HG03139 (cell line): ENCODE measurements around the gene TAS2R16.
"Not testable (repeated sequence)": the region's sequence is repeated elsewhere in the genome, so short reads cannot be mapped to it uniquely, and the experiment has no call there.

Experiments used
- ATAC-seq: cut with Tn5 transposase; IDR thresholded peaks from one replicate; pipeline ENCODE4 v1.9.1; 2021; ENCODE audit not compliant: unreplicated experiment

The TAS2R16 gene

DNA sequence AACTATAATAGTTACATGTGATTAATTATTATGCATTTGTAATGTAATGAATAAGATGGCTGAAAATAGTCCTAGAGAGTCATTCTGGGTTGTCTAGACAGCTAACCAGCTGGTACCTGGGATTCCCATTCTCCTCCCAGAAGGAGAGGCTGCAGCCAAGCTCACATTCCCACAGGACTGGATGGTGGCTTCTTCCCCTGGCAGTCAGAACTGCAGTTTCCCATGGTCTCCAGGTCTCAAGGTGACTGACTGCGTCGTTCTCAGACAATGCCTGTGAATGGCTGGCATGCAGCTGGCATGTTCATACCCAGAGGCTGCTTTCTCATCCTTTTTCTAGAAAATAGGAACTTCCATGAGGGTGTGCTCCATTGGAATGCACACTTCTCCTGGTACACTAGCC lies 21.3 kb downstream of the TAS2R16 start:
- ATAC-seq, result no peak

DNA sequence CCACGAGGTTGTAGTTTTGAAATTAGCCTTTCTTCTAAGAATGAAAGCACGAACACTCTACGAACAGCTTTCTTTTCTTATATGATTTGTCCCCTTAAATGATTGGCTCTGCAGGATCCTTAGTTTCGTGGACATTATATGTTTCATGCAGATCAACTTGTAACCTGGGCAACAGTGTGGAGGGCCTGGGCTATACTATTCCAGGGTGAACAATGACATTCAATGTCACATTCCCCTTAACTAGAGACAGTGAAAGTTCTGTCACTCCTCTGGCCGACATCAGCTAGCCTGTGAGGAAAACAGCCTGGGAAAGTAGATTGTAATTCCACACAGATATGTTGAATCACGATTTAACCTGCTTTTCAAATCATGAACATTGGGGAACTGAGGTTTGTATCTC lies 23.4 kb downstream of the TAS2R16 start:
- ATAC-seq, result no peak

DNA sequence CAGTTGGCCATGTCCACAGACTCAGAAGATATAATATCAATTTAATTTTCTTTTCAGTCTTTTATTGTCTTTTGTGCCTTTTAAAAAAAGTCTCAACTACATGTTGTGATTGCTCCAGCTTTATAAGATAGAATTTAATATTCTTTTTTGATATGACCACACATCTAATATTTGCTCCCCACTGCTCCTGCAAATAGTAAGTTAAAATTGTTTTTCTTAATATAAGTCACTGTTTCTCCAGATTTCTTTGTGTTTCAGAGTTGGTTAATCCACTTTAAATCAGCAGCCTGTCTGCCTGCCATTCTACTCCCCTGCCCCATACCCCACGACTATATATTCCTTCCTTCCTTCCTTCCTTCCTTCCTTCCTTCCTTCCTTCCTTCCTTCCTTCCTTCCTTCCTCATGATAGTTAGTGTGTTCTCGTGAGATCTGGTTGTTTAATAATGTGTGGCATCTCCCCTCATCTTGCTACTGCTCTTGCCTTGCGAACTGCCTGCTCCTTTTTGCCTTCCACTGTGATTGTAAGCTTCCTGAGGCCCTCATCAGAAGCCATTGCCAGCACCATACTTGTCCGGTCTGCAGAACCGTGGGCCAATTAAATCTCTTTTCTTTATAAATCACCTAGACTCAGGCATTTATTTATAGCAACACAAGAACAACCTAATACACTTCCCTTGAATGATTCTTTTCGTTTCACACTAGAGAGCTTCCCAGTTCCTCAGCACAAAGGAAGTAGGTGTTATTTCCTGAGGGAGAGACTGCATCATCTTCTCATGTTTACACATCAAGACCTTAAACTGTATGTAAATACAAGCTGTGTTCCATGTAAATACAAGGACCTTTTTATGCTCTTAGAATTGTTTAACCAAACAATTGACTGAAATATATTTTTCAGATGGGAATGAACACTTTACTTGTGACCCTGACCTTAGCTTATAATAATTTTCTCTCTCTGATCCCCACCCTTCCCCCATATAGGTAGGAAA lies 24.5 kb downstream of the TAS2R16 start:
- ATAC-seq, result no peak

DNA sequence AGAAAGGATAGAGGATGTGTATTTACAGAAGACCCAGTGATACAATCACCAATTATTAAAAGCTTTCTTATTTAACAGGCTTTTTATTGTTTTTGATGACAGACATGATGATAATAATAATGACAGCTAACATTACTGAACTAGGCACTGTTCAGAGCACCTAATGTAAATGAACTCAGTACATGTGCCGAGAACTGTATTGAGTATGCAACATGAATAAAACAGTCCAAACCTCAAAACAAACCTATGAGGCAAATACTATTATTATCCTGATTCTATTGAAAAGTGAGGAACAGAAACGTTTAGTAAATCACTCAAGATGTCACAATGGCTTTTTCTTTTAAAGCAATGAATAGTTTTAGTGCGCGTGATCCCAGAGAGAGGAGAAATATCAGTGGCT lies 27.1 kb downstream of the TAS2R16 start:
- ATAC-seq, result no peak

DNA sequence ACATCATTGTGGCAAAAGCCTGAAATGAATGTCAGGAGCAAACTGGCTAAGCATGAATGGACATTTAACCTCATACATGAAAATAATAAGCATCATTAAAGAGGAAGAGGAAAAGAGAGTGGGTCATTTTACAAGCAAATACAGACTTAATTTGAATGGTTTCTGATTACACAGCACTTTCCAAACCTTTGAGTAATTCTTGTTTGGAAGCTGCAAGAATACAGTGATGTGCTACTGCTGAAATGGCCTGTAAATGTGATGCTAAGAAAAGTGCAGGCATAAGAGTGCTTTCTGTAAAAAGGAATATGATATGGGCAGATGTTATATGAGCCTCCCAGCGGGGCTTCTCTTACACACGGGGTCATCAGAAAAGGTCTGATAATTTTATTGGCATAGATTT lies 30.2 kb downstream of the TAS2R16 start:
- no peak for ATAC-seq

DNA sequence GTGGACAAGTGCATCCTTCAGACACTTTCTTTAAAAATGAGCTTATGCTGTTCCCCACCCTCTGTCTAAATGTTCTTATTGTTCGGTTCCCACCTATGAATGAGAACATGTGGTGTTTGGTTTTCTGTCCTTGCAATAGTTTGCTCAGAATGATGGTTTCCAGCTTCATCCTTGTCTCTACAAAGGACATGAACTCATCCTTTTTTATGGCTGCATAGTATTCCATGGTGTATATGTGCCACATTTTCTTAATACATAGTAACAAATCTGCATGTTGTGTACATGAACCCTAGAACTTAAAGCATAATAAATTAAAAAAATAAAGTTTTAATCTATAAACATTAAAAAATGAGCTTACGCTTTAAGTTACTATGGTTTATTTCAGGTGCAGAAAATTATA lies 41.8 kb downstream of the TAS2R16 start:
- ATAC-seq, result not testable (repeated sequence)

DNA sequence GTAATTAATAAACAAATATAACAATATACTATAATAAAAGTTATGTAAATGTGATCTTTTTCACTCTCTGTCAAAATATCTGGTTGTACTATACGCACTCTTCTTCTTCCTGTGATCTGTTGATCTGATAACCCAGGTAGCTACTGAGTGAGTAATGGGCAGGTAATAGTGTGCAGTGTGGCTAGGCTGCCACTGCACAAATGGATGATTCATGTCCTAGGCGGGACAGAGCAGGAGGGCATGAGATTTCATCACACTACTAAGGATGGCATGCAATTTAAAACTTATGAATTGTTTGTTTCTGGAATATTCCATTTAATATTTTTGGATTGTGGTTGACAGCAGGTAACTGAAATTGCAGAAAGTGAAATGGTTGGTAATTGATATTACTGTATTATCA lies 44.5 kb downstream of the TAS2R16 start:
- ATAC-seq, result no peak

DNA sequence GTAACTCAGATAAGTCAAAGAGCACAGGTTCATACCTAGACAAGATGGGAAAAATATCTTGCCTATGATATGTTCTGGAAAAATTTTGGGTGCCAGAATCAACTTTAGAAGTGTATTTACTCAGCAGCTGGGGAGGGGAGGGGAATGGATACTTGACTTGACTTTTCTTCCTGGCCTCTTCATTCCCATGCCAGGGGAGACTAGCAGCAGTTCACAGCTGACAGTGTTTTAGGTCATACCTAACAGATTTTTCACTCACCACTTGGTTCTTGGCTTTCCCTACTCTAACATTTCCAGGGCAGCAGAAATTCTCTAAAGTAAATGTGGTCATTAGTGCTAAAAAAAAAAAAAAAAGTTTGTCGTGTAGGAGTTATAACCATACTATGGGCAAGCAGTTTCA lies 46.3 kb downstream of the TAS2R16 start:
- no peak for ATAC-seq
